ENCODE results near the gene FIGN.

The FIGN gene

GRCh38 chr2:163693484-163693883 is 42.3 kb downstream of the FIGN start:
- no peak for TF ChIP-seq CTCF (IDR thresholded peaks at IDR 0.05; ENCODE audit: low read depth, low read length)
- DNase-seq (ENCODE audit: extremely low read depth, low read depth), result no peak

GRCh38 chr2:163692611-163693482 is 43.0 kb downstream of the FIGN start:
- no peak for TF ChIP-seq CTCF (IDR thresholded peaks at IDR 0.05; ENCODE audit: low read depth, low read length)
- no peak for DNase-seq (ENCODE audit: extremely low read depth, low read depth)

GRCh38 chr2:163692081-163692480 is 43.7 kb downstream of the FIGN start:
- TF ChIP-seq CTCF (IDR thresholded peaks at IDR 0.05; ENCODE audit: low read depth, low read length), result no peak
- no peak for DNase-seq (ENCODE audit: extremely low read depth, low read depth)

- no peak for DNase-seq (ENCODE audit: extremely low read depth, low read depth)
- no peak for TF ChIP-seq CTCF (IDR thresholded peaks at IDR 0.05; ENCODE audit: low read depth, low read length)
Measured at GRCh38 chr2:163690896-163691295, 44.9 kb downstream of the FIGN start.

GRCh38 chr2:163687217-163687616 is 48.6 kb downstream of the FIGN start:
- DNase-seq (ENCODE audit: extremely low read depth, low read depth), result no peak
- no peak for TF ChIP-seq CTCF (IDR thresholded peaks at IDR 0.05; ENCODE audit: low read depth, low read length)

- TF ChIP-seq CTCF (IDR thresholded peaks at IDR 0.05; ENCODE audit: low read depth, low read length), result no peak
- no peak for DNase-seq (ENCODE audit: extremely low read depth, low read depth)
Measured at GRCh38 chr2:163686289-163686688, 49.5 kb downstream of the FIGN start.

GRCh38 chr2:163682695-163683094 is 53.1 kb downstream of the FIGN start:
- DNase-seq (ENCODE audit: extremely low read depth, low read depth), result no peak
- TF ChIP-seq CTCF (IDR thresholded peaks at IDR 0.05; ENCODE audit: low read depth, low read length), result peak; percentile 2; the same call in 1 of the 2 replicates

Data from AG09319 (cell line).